Measurements from ENCODE around the gene CACNG7. TPM values are rescaled to one million over a fixed set of nuclear protein-coding genes. Genes with fewer than 3 reads are reported as not detected.

Gene CACNG7
- total and polyA plus RNA-seq, 2 donors (not counting 3 experiments of a cell fraction or from before 2014, with no cell fraction given), result 0.92 to 1.3 TPM

- H3K36me3 ChIP-seq (ENCODE audit: control insufficient read depth in 2 of 2, extremely low read depth in 1 of 2, insufficient read depth in 2 of 2, low read length in 2 of 2), result no peaks in the 10 kb centered on the region
- H3K4me1 ChIP-seq (ENCODE audit: control insufficient read depth, extremely low read depth, insufficient read depth, low read length), result peaks cover 5% of the 10 kb centered on the region
- intact Hi-C loops (cut with micrococcal nuclease), result no loop called here
- H3K4me3 ChIP-seq (replicated peaks in 1 of 3; ENCODE audit: insufficient read depth in 1 of 3, low read depth in 1 of 3, low read length in 3 of 3), result no peak overlapping the region
- H3K9ac ChIP-seq (replicated peaks; ENCODE audit: extremely low read depth, insufficient read depth, low read length), result no peak overlapping the region
- dilution Hi-C loops (cut with MboI; ENCODE audit: extremely low pct_ligation_motif_present, low sequenced_read_pairs), result no loop called here
- no peak for TF ChIP-seq POLR2AphosphoS5 (IDR thresholded peaks at IDR 0.05; ENCODE audit: insufficient read depth, low read depth, low read length)
- no peak for TF ChIP-seq EZH2 (IDR thresholded peaks at IDR 0.05; ENCODE audit: borderline replicate concordance, low read depth, low read length, severe bottlenecking)
- no peak for DNase-seq (ENCODE audit: low read depth, low spot score)
- CTCF ChIA-PET, result no interaction called here
- H3K9me1 ChIP-seq (replicated peaks; ENCODE audit: control insufficient read depth, extremely low read depth, insufficient read depth, low read length), result no peaks in the 10 kb centered on the region
- no peak overlapping the region for H3K27ac ChIP-seq (ENCODE audit: insufficient read depth, low read depth, low read length)
- POLR2A ChIA-PET, result no interaction called here
- no peak for FAIRE-seq
- no peaks in the 10 kb centered on the region for H4K20me1 ChIP-seq (replicated peaks; ENCODE audit: control insufficient read depth, extremely low read depth, insufficient read depth, low read length)
- no peak overlapping the region for H2AFZ ChIP-seq (ENCODE audit: low read depth, low read length)
- H3K4me2 ChIP-seq (ENCODE audit: insufficient read depth, low read length), result no peak overlapping the region
- H3K9me3 ChIP-seq (replicated peaks; ENCODE audit: control insufficient read depth, insufficient read depth, low read length), result no peaks in the 10 kb centered on the region
- no TSS peak for BruUV-seq (replicated peaks)
- peaks cover 42 to 48% of the 10 kb centered on the region in 2 experiments for H3K27me3 ChIP-seq (ENCODE audit: control insufficient read depth in 2 of 2, insufficient read depth in 2 of 2, low read length in 2 of 2)
- no peaks in the 10 kb centered on the region for H3K79me2 ChIP-seq (ENCODE audit: control insufficient read depth, insufficient read depth, low read length)
These were observed 48.5 kb downstream of the CACNG7 start for GRCh38 chr19:53957448-53958167.

- no peaks in the 10 kb centered on the region for H3K79me2 ChIP-seq (ENCODE audit: control insufficient read depth, insufficient read depth, low read length)
- no TSS peak for BruUV-seq (replicated peaks)
- intact Hi-C loops (cut with micrococcal nuclease) (no loop called here), dilution Hi-C loops (cut with MboI; ENCODE audit: extremely low pct_ligation_motif_present, low sequenced_read_pairs) (no loop called here)
- H3K36me3 ChIP-seq (ENCODE audit: control insufficient read depth in 2 of 2, extremely low read depth in 1 of 2, insufficient read depth in 2 of 2, low read length in 2 of 2), result no peaks in the 10 kb centered on the region
- H3K27ac ChIP-seq (ENCODE audit: insufficient read depth, low read depth, low read length), result no peak overlapping the region
- no peak overlapping the region for H3K9ac ChIP-seq (replicated peaks; ENCODE audit: extremely low read depth, insufficient read depth, low read length)
- POLR2A ChIA-PET, result no interaction called here
- H3K4me3 ChIP-seq (replicated peaks in 1 of 3; ENCODE audit: insufficient read depth in 1 of 3, low read depth in 1 of 3, low read length in 3 of 3), result no peak overlapping the region
- no peak for DNase-seq (ENCODE audit: low read depth, low spot score)
- peaks cover 44 to 51% of the 10 kb centered on the region in 2 experiments for H3K27me3 ChIP-seq (ENCODE audit: control insufficient read depth in 2 of 2, insufficient read depth in 2 of 2, low read length in 2 of 2)
- FAIRE-seq, result peak; percentile 59
- peaks cover 5% of the 10 kb centered on the region for H3K4me1 ChIP-seq (ENCODE audit: control insufficient read depth, extremely low read depth, insufficient read depth, low read length)
- no peaks in the 10 kb centered on the region for H3K9me1 ChIP-seq (replicated peaks; ENCODE audit: control insufficient read depth, extremely low read depth, insufficient read depth, low read length)
- no peak overlapping the region for H2AFZ ChIP-seq (ENCODE audit: low read depth, low read length)
- no peaks in the 10 kb centered on the region for H4K20me1 ChIP-seq (replicated peaks; ENCODE audit: control insufficient read depth, extremely low read depth, insufficient read depth, low read length)
- no peaks in the 10 kb centered on the region for H3K9me3 ChIP-seq (replicated peaks; ENCODE audit: control insufficient read depth, insufficient read depth, low read length)
- CTCF ChIA-PET, result no interaction called here
- H3K4me2 ChIP-seq (ENCODE audit: insufficient read depth, low read length), result no peak overlapping the region
- TF ChIP-seq EZH2 (IDR thresholded peaks at IDR 0.05; ENCODE audit: borderline replicate concordance, low read depth, low read length, severe bottlenecking) (peak; percentile 77), MYC (IDR thresholded peaks at IDR 0.05; ENCODE audit: low read depth, low read length) (no peak), POLR2A (IDR thresholded peaks at IDR 0.05; ENCODE audit: low read depth, low read length) (no peak), POLR2AphosphoS5 (IDR thresholded peaks at IDR 0.05; ENCODE audit: insufficient read depth, low read depth, low read length) (no peak), GATA2 (IDR thresholded peaks at IDR 0.05; ENCODE audit: insufficient read depth, insufficient read length, low read depth, low read length) (no peak)
- TF ChIP-seq, protein P1, sequence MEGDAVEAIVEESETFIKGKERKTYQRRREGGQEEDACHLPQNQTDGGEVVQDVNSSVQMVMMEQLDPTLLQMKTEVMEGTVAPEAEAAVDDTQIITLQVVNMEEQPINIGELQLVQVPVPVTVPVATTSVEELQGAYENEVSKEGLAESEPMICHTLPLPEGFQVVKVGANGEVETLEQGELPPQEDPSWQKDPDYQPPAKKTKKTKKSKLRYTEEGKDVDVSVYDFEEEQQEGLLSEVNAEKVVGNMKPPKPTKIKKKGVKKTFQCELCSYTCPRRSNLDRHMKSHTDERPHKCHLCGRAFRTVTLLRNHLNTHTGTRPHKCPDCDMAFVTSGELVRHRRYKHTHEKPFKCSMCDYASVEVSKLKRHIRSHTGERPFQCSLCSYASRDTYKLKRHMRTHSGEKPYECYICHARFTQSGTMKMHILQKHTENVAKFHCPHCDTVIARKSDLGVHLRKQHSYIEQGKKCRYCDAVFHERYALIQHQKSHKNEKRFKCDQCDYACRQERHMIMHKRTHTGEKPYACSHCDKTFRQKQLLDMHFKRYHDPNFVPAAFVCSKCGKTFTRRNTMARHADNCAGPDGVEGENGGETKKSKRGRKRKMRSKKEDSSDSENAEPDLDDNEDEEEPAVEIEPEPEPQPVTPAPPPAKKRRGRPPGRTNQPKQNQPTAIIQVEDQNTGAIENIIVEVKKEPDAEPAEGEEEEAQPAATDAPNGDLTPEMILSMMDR (IDR thresholded peaks at IDR 0.05; ENCODE audit: extremely low read depth in 1 of 2, insufficient read depth in 1 of 2, low read depth in 1 of 2, low read length in 2 of 2), result no peak
These were observed 49.1 kb downstream of the CACNG7 start for GRCh38 chr19:53958168-53958571.

All from endothelial cell of umbilical vein (primary cell).